AG04450 (cell line): Measurements from ENCODE around the gene DSG2. TPM values are rescaled to one million over a fixed set of nuclear protein-coding genes. Genes with fewer than 3 reads are reported as not detected.

Experiments used
- CTCF ChIA-PET: fragments of 300-600, 350-600 bp; formaldehyde crosslinking; extraction: SDS; loops from one replicate; lab custom pipeline; 2022; ENCODE audit warnings: antibody characterized with exemption, inconsistent platforms; lab: Charles Lee
- POLR2A ChIA-PET: fragments of 350-600 bp; formaldehyde crosslinking; extraction: SDS; loops from one replicate; lab custom pipeline; 2021; ENCODE audit warnings: antibody characterized with exemption, inconsistent platforms; lab: Yijun Ruan, JAX
- DNase-seq: peaks from one replicate; pipeline ENCODE4 v3.0.0-alpha.2; 2011; ENCODE audit warnings: low read depth, low spot score
- H3K27ac ChIP-seq: one replicate; pipeline ENCODE4 v1.5.1; 2012; ENCODE audit warnings: low read depth, low read length, control low read depth
- H3K27me3 ChIP-seq: one replicate; pipeline ENCODE4 v1.6.0; 2012; ENCODE audit warnings: low read length; ENCODE audit not compliant: control insufficient read depth, insufficient read depth
- H3K4me3 ChIP-seq: 2 replicates; pipeline ENCODE4 v1.5.1; 2011; ENCODE audit warnings: mild to moderate bottlenecking, low read depth, low read length, control low read depth
- H3K9me3 ChIP-seq: 2 replicates; pipeline ENCODE4 v1.5.1; 2012; ENCODE audit warnings: low read length; ENCODE audit not compliant: control insufficient read depth, insufficient read depth
- CTCF ChIP-seq: IDR thresholded peaks from 2 replicates; pipeline ENCODE4 v1.5.1; 2011; ENCODE audit warnings: low read depth, low read length, control low read depth, inconsistent platforms
- polyA plus RNA-seq: library from polyadenylated mRNA; depleted of rRNA; stranded (reverse); fragments of >200 nt; gene quantifications from 2 replicates; pipeline ENCODE4 v1.2.3, GENCODE V29; 2011; rRNA removed

Gene DSG2
- polyA plus RNA-seq, 1 experiment, result 0.84 TPM

GRCh38 chr18:31595121-31595771, 97.3 kb downstream of the DSG2 start:
- TF ChIP-seq CTCF, result no peak
- no peak overlapping the region for H3K27ac ChIP-seq

GRCh38 chr18:31596081-31596872, 98.3 kb downstream of the DSG2 start:
- POLR2A ChIA-PET, result no interaction called here
- no peak for DNase-seq
- CTCF ChIA-PET, result no interaction called here
- peaks cover 3% of the 10 kb centered on the region; the same call in 1 of the 2 replicates for H3K9me3 ChIP-seq
- no peak for TF ChIP-seq CTCF
- no peaks in the 10 kb centered on the region for H3K27me3 ChIP-seq
- no peak overlapping the region for H3K4me3 ChIP-seq
- H3K27ac ChIP-seq, result no peak overlapping the region

More at GRCh38 chr18:31595121-31595771, 97.3 kb downstream of the DSG2 start:
- H3K9me3 ChIP-seq, result peaks cover 3% of the 10 kb centered on the region; the same call in 1 of the 2 replicates
- CTCF ChIA-PET, result no interaction called here
- no peak overlapping the region for H3K4me3 ChIP-seq
- no peaks in the 10 kb centered on the region for H3K27me3 ChIP-seq
- no peak for DNase-seq
- POLR2A ChIA-PET, result no interaction called here

- CTCF ChIA-PET, result no interaction called here
- Histone ChIP-seq H3K4me3 (no peak overlapping the region), H3K27ac (no peak overlapping the region), H3K9me3 (peaks cover 3% of the 10 kb centered on the region; the same call in 1 of the 2 replicates), H3K27me3 (no peaks in the 10 kb centered on the region)
- POLR2A ChIA-PET, result no interaction called here
- TF ChIP-seq CTCF, result no peak
- no peak for DNase-seq
Measured at GRCh38 chr18:31598021-31598805, 100.2 kb downstream of the DSG2 start.

Other genes starting within 250 kb of the DSG2 start
- gene DSG1, start 180.0 kb upstream of the DSG2 start, polyA plus RNA-seq, result not detected in 2 replicates
- gene DSG4, start 121.4 kb upstream of the DSG2 start, polyA plus RNA-seq, result not detected in 2 replicates
- not detected in 2 replicates for gene DSG3, start 50.4 kb upstream of the DSG2 start, polyA plus RNA-seq
- not detected in 2 replicates for gene TTR, start 93.7 kb downstream of the DSG2 start, polyA plus RNA-seq
- gene B4GALT6, start 186.4 kb downstream of the DSG2 start, polyA plus RNA-seq, result 0.40 and 0.50 TPM in 2 replicates